ENCODE measurements around the gene MICALL2. TPM values are rescaled to one million over a fixed set of nuclear protein-coding genes. Genes with fewer than 3 reads are reported as not detected.
"Not testable (repeated sequence)": the region's sequence is repeated elsewhere in the genome, so short reads cannot be mapped to it uniquely, and the experiment has no call there.

MICALL2 gene
- total and polyA plus RNA-seq, 4 donors = 41.7 to 346 (median 64.0) TPM

- no peaks in the 10 kb centered on the region for H3K4me1 ChIP-seq (ENCODE audit: control insufficient read depth in 1 of 2, insufficient read depth in 2 of 2, low read length in 2 of 2)
- intact Hi-C loops (cut with DNase I) = no loop called here
These were observed 9.3 kb downstream of the MICALL2 start for GRCh38 chr7:1449951-1450350.

DNA sequence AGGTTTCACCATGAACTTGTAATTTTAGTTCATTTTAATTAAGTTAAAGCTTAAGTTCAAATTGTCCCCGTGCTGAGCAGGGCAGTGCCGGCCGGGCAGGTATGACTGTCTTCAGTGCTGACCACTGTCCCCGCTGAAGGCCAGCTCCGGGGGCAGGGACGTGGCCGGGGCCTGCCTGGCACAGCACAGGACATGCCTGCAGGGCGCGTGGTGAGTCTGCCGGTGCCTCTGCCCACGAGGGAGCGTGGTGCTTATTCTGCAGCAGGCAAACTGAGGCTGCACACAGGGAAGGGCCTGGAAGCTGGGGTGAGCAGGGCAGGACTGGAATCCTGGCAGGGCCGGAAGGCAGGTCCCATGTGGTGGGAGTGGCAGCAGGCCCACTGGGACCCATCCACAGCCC lies 9.8 kb downstream of the MICALL2 start:
- no peaks in the 10 kb centered on the region for H3K9me3 ChIP-seq (ENCODE audit: control insufficient read depth, low read length)
- no peak for ATAC-seq (ENCODE audit: low FRiP score)
- no peaks in the 10 kb centered on the region for H3K36me3 ChIP-seq (ENCODE audit: control insufficient read depth in 1 of 2, insufficient read depth in 2 of 2, low read length in 1 of 2)
- H3K27me3 ChIP-seq (ENCODE audit: control insufficient read depth in 1 of 2, insufficient read depth in 2 of 2, low read length in 1 of 2) = no peaks in the 10 kb centered on the region
- no peaks in the 10 kb centered on the region for H3K4me1 ChIP-seq (ENCODE audit: control insufficient read depth in 1 of 2, insufficient read depth in 2 of 2, low read length in 2 of 2)
- intact Hi-C loops (cut with DNase I) = no loop called here
- no peak for DNase-seq
- H3K4me3 ChIP-seq (ENCODE audit: low read length in 2 of 2) = no peak overlapping the region
- H3K27ac ChIP-seq (ENCODE audit: low read depth in 1 of 2, low read length in 2 of 2) = no peak overlapping the region
- 94 to 97% methylated on average over 13 of the region's 13 CpGs for WGBS, 2 donors

More at GRCh38 chr7:1449951-1450350, 9.3 kb downstream of the MICALL2 start:
- Histone ChIP-seq H3K9me3 (ENCODE audit: control insufficient read depth, low read length) (no peaks in the 10 kb centered on the region), H3K27ac (ENCODE audit: low read depth in 1 of 2, low read length in 2 of 2) (no peak overlapping the region), H3K27me3 (ENCODE audit: control insufficient read depth in 1 of 2, insufficient read depth in 2 of 2, low read length in 1 of 2) (no peaks in the 10 kb centered on the region), H3K4me3 (ENCODE audit: low read length in 2 of 2) (no peak overlapping the region), H3K36me3 (ENCODE audit: control insufficient read depth in 1 of 2, insufficient read depth in 2 of 2, low read length in 1 of 2) (no peaks in the 10 kb centered on the region)
- no peak for DNase-seq
- WGBS, 2 donors = 77 to 82% methylated on average over 11 of the region's 11 CpGs
- ATAC-seq (ENCODE audit: low FRiP score) = no peak

DNA sequence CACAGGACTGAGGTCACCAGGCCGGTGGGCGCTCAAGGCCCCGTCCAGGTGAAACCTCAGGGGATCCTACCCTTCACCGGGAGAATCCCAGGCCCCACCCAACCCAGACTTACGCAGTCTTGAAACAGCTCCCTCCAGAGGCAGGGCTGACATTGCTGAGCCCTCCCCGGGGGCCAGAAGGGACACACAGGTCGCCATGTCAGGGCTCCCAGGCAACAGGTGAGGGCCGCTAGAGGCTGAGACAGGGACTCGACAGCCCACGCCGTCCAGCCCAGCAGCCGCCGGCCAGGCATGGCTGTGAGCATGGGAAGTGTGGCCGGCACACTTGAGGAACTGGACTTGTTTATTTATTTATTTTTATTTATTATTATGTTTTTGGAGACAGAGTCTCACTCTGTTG lies 10.3 kb downstream of the MICALL2 start:
- Histone ChIP-seq H3K27ac (ENCODE audit: low read depth in 1 of 2, low read length in 2 of 2) (no peak overlapping the region), H3K9me3 (ENCODE audit: control insufficient read depth, low read length) (no peaks in the 10 kb centered on the region), H3K4me3 (ENCODE audit: low read length in 2 of 2) (no peak overlapping the region), H3K27me3 (ENCODE audit: control insufficient read depth in 1 of 2, insufficient read depth in 2 of 2, low read length in 1 of 2) (no peaks in the 10 kb centered on the region), H3K4me1 (ENCODE audit: control insufficient read depth in 1 of 2, insufficient read depth in 2 of 2, low read length in 2 of 2) (no peaks in the 10 kb centered on the region), H3K36me3 (ENCODE audit: control insufficient read depth in 1 of 2, insufficient read depth in 2 of 2, low read length in 1 of 2) (no peaks in the 10 kb centered on the region)
- DNase-seq = no peak
- ATAC-seq (ENCODE audit: low FRiP score) = no peak
- intact Hi-C loops (cut with DNase I) = no loop called here
- WGBS, 2 donors = 91 to 94% methylated on average over 14 of the region's 14 CpGs

GRCh38 chr7:1447551-1448244 lies 11.6 kb downstream of the MICALL2 start:
- Histone ChIP-seq H3K36me3 (ENCODE audit: control insufficient read depth in 1 of 2, insufficient read depth in 2 of 2, low read length in 1 of 2) (no peaks in the 10 kb centered on the region), H3K4me3 (ENCODE audit: low read length in 2 of 2) (no peak overlapping the region), H3K4me1 (ENCODE audit: control insufficient read depth in 1 of 2, insufficient read depth in 2 of 2, low read length in 2 of 2) (no peaks in the 10 kb centered on the region), H3K27me3 (ENCODE audit: control insufficient read depth in 1 of 2, insufficient read depth in 2 of 2, low read length in 1 of 2) (no peaks in the 10 kb centered on the region), H3K27ac (ENCODE audit: low read depth in 1 of 2, low read length in 2 of 2) (no peak overlapping the region), H3K9me3 (ENCODE audit: control insufficient read depth, low read length) (no peaks in the 10 kb centered on the region)
- 70 to 74% methylated on average over 14 to 15 of the region's 15 CpGs for WGBS, 2 donors
- no peak for DNase-seq
- no peak for ATAC-seq (ENCODE audit: low FRiP score)
- intact Hi-C loops (cut with DNase I) = no loop called here

DNA sequence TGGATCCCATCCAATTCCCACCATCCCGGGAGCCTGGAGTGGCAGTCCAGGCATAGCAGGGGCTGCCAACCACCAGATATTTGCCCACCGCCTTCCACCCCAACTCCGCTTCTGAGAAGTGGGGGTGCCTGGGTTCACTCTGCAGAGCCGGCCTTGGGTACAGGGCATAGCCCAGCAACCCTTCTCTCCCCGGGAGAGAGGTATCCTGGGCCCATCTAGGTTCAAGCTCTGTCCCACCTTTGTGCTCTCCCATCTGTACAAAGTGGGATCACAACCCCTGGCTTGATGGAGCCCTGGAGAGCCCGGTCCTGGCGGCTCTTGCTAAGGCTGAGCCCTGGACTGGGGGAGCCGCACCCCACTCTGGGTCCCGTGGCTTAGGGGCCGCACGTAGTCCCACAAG lies 12.2 kb downstream of the MICALL2 start:
- H3K4me3 ChIP-seq (ENCODE audit: low read length in 2 of 2) = no peak overlapping the region
- no peaks in the 10 kb centered on the region for H3K4me1 ChIP-seq (ENCODE audit: control insufficient read depth in 1 of 2, insufficient read depth in 2 of 2, low read length in 2 of 2)
- ATAC-seq (ENCODE audit: low FRiP score) (no peak), DNase-seq (no peak)
- WGBS, 2 donors = 89 to 91% methylated on average over 11 of the region's 11 CpGs
- intact Hi-C loops (cut with DNase I) = no loop called here
- no peaks in the 10 kb centered on the region for H3K9me3 ChIP-seq (ENCODE audit: control insufficient read depth, low read length)
- no peaks in the 10 kb centered on the region for H3K27me3 ChIP-seq (ENCODE audit: control insufficient read depth in 1 of 2, insufficient read depth in 2 of 2, low read length in 1 of 2)
- H3K36me3 ChIP-seq (ENCODE audit: control insufficient read depth in 1 of 2, insufficient read depth in 2 of 2, low read length in 1 of 2) = no peaks in the 10 kb centered on the region
- H3K27ac ChIP-seq (ENCODE audit: low read depth in 1 of 2, low read length in 2 of 2) = no peak overlapping the region

- no peaks in the 10 kb centered on the region for H3K9me3 ChIP-seq (ENCODE audit: control insufficient read depth, low read length)
- H3K27ac ChIP-seq (ENCODE audit: low read depth in 1 of 2, low read length in 2 of 2) = no peak overlapping the region
- no peaks in the 10 kb centered on the region for H3K36me3 ChIP-seq (ENCODE audit: control insufficient read depth in 1 of 2, insufficient read depth in 2 of 2, low read length in 1 of 2)
- H3K4me1 ChIP-seq (ENCODE audit: control insufficient read depth in 1 of 2, insufficient read depth in 2 of 2, low read length in 2 of 2) = no peaks in the 10 kb centered on the region
- DNase-seq = no peak
- ATAC-seq (ENCODE audit: low FRiP score) = no peak
- WGBS, 2 donors = 88 to 92% methylated on average over 12 to 17 of the region's 17 CpGs
- H3K27me3 ChIP-seq (ENCODE audit: control insufficient read depth in 1 of 2, insufficient read depth in 2 of 2, low read length in 1 of 2) = no peaks in the 10 kb centered on the region
- H3K4me3 ChIP-seq (ENCODE audit: low read length in 2 of 2) = no peak overlapping the region
- intact Hi-C loops (cut with DNase I) = no loop called here
These were observed 12.6 kb downstream of the MICALL2 start for GRCh38 chr7:1446620-1447032.

- ATAC-seq (ENCODE audit: low FRiP score); H3K36me3 ChIP-seq (ENCODE audit: control insufficient read depth in 1 of 2, insufficient read depth in 2 of 2, low read length in 1 of 2); H3K27ac ChIP-seq (ENCODE audit: low read depth in 1 of 2, low read length in 2 of 2); H3K4me1 ChIP-seq (ENCODE audit: control insufficient read depth in 1 of 2, insufficient read depth in 2 of 2, low read length in 2 of 2); H3K27me3 ChIP-seq (ENCODE audit: control insufficient read depth in 1 of 2, insufficient read depth in 2 of 2, low read length in 1 of 2); intact Hi-C loops (cut with DNase I); DNase-seq; H3K4me3 ChIP-seq (ENCODE audit: low read length in 2 of 2); H3K9me3 ChIP-seq (ENCODE audit: control insufficient read depth, low read length): not testable (repeated sequence)
- 62 to 94% methylated on average over 2 to 4 of the region's 5 CpGs for WGBS, 2 donors
These were observed 13.2 kb downstream of the MICALL2 start for GRCh38 chr7:1446026-1446425.

DNA sequence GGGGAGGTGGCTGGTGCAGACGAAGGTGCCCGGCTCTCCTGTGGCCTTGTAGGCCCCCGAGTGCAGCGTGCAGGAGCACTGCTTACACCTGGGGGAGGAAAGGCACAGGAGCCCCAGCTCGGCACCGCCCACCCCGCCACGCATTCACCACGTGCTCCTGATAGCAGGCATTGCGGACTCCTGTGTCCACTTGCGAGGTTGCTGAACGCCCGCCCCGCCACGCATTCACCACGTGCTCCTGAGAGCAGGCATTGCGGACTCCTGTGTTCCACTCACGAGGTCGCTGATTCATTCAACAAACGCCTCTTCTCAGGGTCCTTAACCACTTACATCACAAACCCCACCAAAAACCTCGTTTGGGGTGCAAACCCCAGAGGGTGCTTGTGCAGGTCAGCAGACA lies 13.9 kb downstream of the MICALL2 start:
- ATAC-seq (ENCODE audit: low FRiP score) (no peak), DNase-seq (no peak)
- no peak overlapping the region for H3K27ac ChIP-seq (ENCODE audit: low read depth in 1 of 2, low read length in 2 of 2)
- H3K27me3 ChIP-seq (ENCODE audit: control insufficient read depth in 1 of 2, insufficient read depth in 2 of 2, low read length in 1 of 2) = no peaks in the 10 kb centered on the region
- H3K9me3 ChIP-seq (ENCODE audit: control insufficient read depth, low read length) = no peaks in the 10 kb centered on the region
- WGBS, 2 donors = 92 to 96% methylated on average over 21 of the region's 21 CpGs
- H3K4me3 ChIP-seq (ENCODE audit: low read length in 2 of 2) = no peak overlapping the region
- H3K36me3 ChIP-seq (ENCODE audit: control insufficient read depth in 1 of 2, insufficient read depth in 2 of 2, low read length in 1 of 2) = no peaks in the 10 kb centered on the region
- H3K4me1 ChIP-seq (ENCODE audit: control insufficient read depth in 1 of 2, insufficient read depth in 2 of 2, low read length in 2 of 2) = no peaks in the 10 kb centered on the region
- intact Hi-C loops (cut with DNase I) = no loop called here

DNA sequence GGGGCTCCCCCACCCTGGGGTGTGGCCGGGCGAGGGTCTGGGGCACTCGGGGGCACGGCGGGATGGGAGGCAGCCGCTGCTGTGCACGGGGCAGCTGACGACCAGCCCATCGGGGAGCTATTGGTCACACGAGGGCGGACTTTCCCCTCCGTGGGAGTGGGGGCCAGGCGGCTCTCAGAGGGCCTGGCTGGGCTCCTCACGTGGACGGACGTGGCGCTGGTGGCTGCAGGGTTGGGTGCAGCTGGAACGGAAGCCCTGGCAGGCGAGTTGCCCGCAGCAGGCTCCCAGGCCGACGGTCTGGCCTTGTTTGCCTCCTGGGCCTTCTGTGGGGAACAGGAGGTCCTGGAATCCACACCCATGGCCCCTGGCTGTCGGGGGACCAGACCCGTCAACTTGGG lies 14.3 kb downstream of the MICALL2 start:
- Histone ChIP-seq H3K9me3 (ENCODE audit: control insufficient read depth, low read length) (no peaks in the 10 kb centered on the region), H3K36me3 (ENCODE audit: control insufficient read depth in 1 of 2, insufficient read depth in 2 of 2, low read length in 1 of 2) (no peaks in the 10 kb centered on the region), H3K27me3 (ENCODE audit: control insufficient read depth in 1 of 2, insufficient read depth in 2 of 2, low read length in 1 of 2) (no peaks in the 10 kb centered on the region), H3K27ac (ENCODE audit: low read depth in 1 of 2, low read length in 2 of 2) (no peak overlapping the region), H3K4me3 (ENCODE audit: low read length in 2 of 2) (no peak overlapping the region), H3K4me1 (ENCODE audit: control insufficient read depth in 1 of 2, insufficient read depth in 2 of 2, low read length in 2 of 2) (no peaks in the 10 kb centered on the region)
- DNase-seq = no peak
- no peak for ATAC-seq (ENCODE audit: low FRiP score)
- intact Hi-C loops (cut with DNase I) = no loop called here
- 84 to 87% methylated on average over 24 of the region's 24 CpGs for WGBS, 2 donors
